SK-N-MC (cell line): Measurements from ENCODE around the gene ITIH3.

Source experiments
- EZH2 ChIP-seq: fragments of 200-600 bp; sonication (generic); IDR thresholded peaks from one replicate; pipeline ENCODE4 v1.6.1; 2017; ENCODE audit warnings: antibody characterized with exemption
- POLR2AphosphoS5 ChIP-seq: IDR thresholded peaks from 2 replicates; pipeline ENCODE4 v1.6.1; 2012; ENCODE audit warnings: mild to moderate bottlenecking, low read depth, low read length, borderline replicate concordance

- no peak for TF ChIP-seq EZH2
- TF ChIP-seq POLR2AphosphoS5 = no peak
Observed at GRCh38 chr3:52845691-52846431, 51.3 kb downstream of the ITIH3 start.
